Nephron (organoid): ENCODE measurements around the gene UBA52.

Experiments
- H3K27ac Mint-ChIP-seq, 3 experiments: 2 replicates each; pipeline ENCODE4 v1.8.0; 2020; ENCODE audit warnings: mixed read lengths in 3 of 3, mild to moderate bottlenecking in 2 of 3, moderate library complexity in 1 of 3
- H3K27me3 Mint-ChIP-seq: 2 replicates; pipeline ENCODE4 v1.8.0; 2021; ENCODE audit warnings: low read depth, mild to moderate bottlenecking, moderate library complexity, mixed read lengths
- H3K36me3 Mint-ChIP-seq: 2 replicates; pipeline ENCODE4 v1.8.0; 2020; ENCODE audit warnings: low read depth, mixed read lengths
- H3K4me1 Mint-ChIP-seq: 2 replicates; pipeline ENCODE4 v1.8.0; 2020; ENCODE audit warnings: mixed read lengths
- H3K4me3 Mint-ChIP-seq, 3 experiments: 2 replicates each; pipeline ENCODE4 v1.8.0; 2020; ENCODE audit warnings: mild to moderate bottlenecking in 3 of 3, mixed read lengths in 3 of 3, moderate library complexity in 2 of 3
- H3K9me3 Mint-ChIP-seq: 2 replicates; pipeline ENCODE4 v1.8.0; 2020; ENCODE audit warnings: mixed read lengths
- CTCF ChIP-seq, 3 experiments: fragments of 200-600 bp; sonication (generic); IDR thresholded peaks; one replicate each; pipeline ENCODE4 v1.5.0; 2021; ENCODE audit warnings: antibody characterized with exemption in 3 of 3; ENCODE audit not compliant: unreplicated experiment in 3 of 3

The UBA52 gene

GRCh38 chr19:18603958-18604819, 32.5 kb downstream of the UBA52 start:
- H3K27me3 Mint-ChIP-seq = peaks cover 85% of the 10 kb centered on the region
- no peak for TF ChIP-seq CTCF (IDR thresholded peaks at IDR 0.05; ENCODE audit: unreplicated experiment in 3 of 3)
- no peaks in the 10 kb centered on the region for H3K36me3 Mint-ChIP-seq

GRCh38 chr19:18604820-18605159, 33.1 kb downstream of the UBA52 start:
- H3K4me3 Mint-ChIP-seq = peak overlapping the region in 2 of 3 experiments; percentile 28 to 69
- peaks cover 20% of the 10 kb centered on the region for H3K4me1 Mint-ChIP-seq
- TF ChIP-seq CTCF (IDR thresholded peaks at IDR 0.05; ENCODE audit: unreplicated experiment in 3 of 3) = no peak
- H3K9me3 Mint-ChIP-seq = no peaks in the 10 kb centered on the region
- peaks cover 85% of the 10 kb centered on the region for H3K27me3 Mint-ChIP-seq
- no peaks in the 10 kb centered on the region for H3K36me3 Mint-ChIP-seq
- no peak overlapping the region for H3K27ac Mint-ChIP-seq

More at GRCh38 chr19:18603958-18604819, 32.5 kb downstream of the UBA52 start:
- Mint-ChIP-seq H3K9me3 (no peaks in the 10 kb centered on the region), H3K27ac (no peak overlapping the region), H3K4me3 (peak overlapping the region in 2 of 3 experiments; percentile 28 to 69), H3K4me1 (peaks cover 20% of the 10 kb centered on the region)

GRCh38 chr19:18605196-18605545, 33.5 kb downstream of the UBA52 start:
- TF ChIP-seq CTCF (IDR thresholded peaks at IDR 0.05; ENCODE audit: unreplicated experiment in 3 of 3) = no peak
- Mint-ChIP-seq H3K36me3 (no peaks in the 10 kb centered on the region), H3K4me1 (peaks cover 20% of the 10 kb centered on the region), H3K27me3 (peaks cover 85% of the 10 kb centered on the region), H3K9me3 (no peaks in the 10 kb centered on the region), H3K27ac (peak overlapping the region in 1 of 3 experiments; percentile 52), H3K4me3 (peak overlapping the region; percentile 69 to 77 (median 75))

GRCh38 chr19:18605546-18606280, 34.1 kb downstream of the UBA52 start:
- H3K4me1 Mint-ChIP-seq = peaks cover 20% of the 10 kb centered on the region
- H3K27me3 Mint-ChIP-seq = peaks cover 84% of the 10 kb centered on the region
- no peak for TF ChIP-seq CTCF (IDR thresholded peaks at IDR 0.05; ENCODE audit: unreplicated experiment in 3 of 3)
- H3K27ac Mint-ChIP-seq = peak overlapping the region in 1 of 3 experiments; percentile 52
- no peaks in the 10 kb centered on the region for H3K9me3 Mint-ChIP-seq
- no peaks in the 10 kb centered on the region for H3K36me3 Mint-ChIP-seq
- H3K4me3 Mint-ChIP-seq = peak overlapping the region; percentile 69 to 77 (median 75)

GRCh38 chr19:18606281-18607225, 34.9 kb downstream of the UBA52 start, which contains the start of gene CRLF1:
Gene CRLF1, minus strand, starts transcription at chr19:18606799. Its CDS starts 143 bp downstream, at chr19:18606656.
- Mint-ChIP-seq H3K36me3 (no peaks in the 10 kb centered on the region), H3K4me3 (peak within 1 kb of the TSS in 2 of 3 experiments; percentile 30 to 69), H3K27ac (no peak within 1 kb of the TSS), H3K27me3 (peaks cover 85% of the 10 kb centered on the region), H3K9me3 (no peaks in the 10 kb centered on the region), H3K4me1 (peaks cover 25% of the 10 kb centered on the region)
- TF ChIP-seq CTCF (IDR thresholded peaks at IDR 0.05; ENCODE audit: unreplicated experiment in 3 of 3) = no peak
